ENCODE measurements around the gene TEX55.

Gene TEX55

DNA sequence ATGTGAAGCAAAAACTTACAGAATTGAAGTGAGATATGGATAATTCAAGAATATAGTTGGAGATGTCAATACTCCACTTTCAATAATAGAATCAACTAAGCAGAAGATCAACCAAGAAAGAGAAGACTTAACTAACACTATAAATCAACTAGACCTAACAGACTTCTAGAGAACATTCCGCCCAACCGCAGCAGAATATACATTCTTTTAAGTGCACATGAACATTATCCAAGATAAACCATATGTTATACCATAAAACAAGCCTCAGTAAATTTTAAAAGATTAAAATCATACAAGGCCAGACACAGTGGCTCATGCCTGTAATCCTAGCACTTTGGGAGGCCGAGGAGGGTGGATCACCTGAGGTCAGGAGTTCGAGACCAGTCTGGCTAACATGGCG, 5.5 kb upstream of the TEX55 start:
- no peak overlapping the region for H3K9ac ChIP-seq (ENCODE audit: low read depth, low read length)
- H3K27me3 ChIP-seq (ENCODE audit: insufficient read depth, low read length, poor library complexity), result no peaks in the 10 kb centered on the region
- TF ChIP-seq CTCF (IDR thresholded peaks at IDR 0.05; ENCODE audit: borderline replicate concordance, extremely low read depth, low read length, poor library complexity, severe bottlenecking) (no peak), EZH2 (IDR thresholded peaks at IDR 0.05; ENCODE audit: borderline replicate concordance, low read depth, low read length, severe bottlenecking) (no peak)
- H3K27ac ChIP-seq (ENCODE audit: low read length), result no peak overlapping the region
- no peaks in the 10 kb centered on the region for H4K20me1 ChIP-seq (ENCODE audit: insufficient read depth, low read length)
- ATAC-seq (ENCODE audit: insufficient read depth, low read depth) (no peak), DNase-seq (no peak)
- no peak overlapping the region for H3K4me3 ChIP-seq (ENCODE audit: low read depth in 1 of 2, low read length in 2 of 2)
- H3K79me2 ChIP-seq (ENCODE audit: insufficient read depth, low read length), result no peaks in the 10 kb centered on the region
- H3K4me2 ChIP-seq (ENCODE audit: insufficient read depth, low read length), result no peak overlapping the region
- no peaks in the 10 kb centered on the region for H3K4me1 ChIP-seq (ENCODE audit: insufficient read depth, low read length)
- H3K9me3 ChIP-seq (ENCODE audit: insufficient read depth, low read length, severe bottlenecking), result no peaks in the 10 kb centered on the region
- no peaks in the 10 kb centered on the region for H3K36me3 ChIP-seq (ENCODE audit: insufficient read depth, low read length)
- H2AFZ ChIP-seq (ENCODE audit: low read depth, low read length), result no peak overlapping the region

GRCh38 chr3:119145128-119145499, 851 bp upstream of the TEX55 start:
- no peak overlapping the region for H3K4me3 ChIP-seq (ENCODE audit: low read depth in 1 of 2, low read length in 2 of 2)
- no peaks in the 10 kb centered on the region for H3K36me3 ChIP-seq (ENCODE audit: insufficient read depth, low read length)
- no peaks in the 10 kb centered on the region for H3K9me3 ChIP-seq (ENCODE audit: insufficient read depth, low read length, severe bottlenecking)
- no peak overlapping the region for H3K4me2 ChIP-seq (ENCODE audit: insufficient read depth, low read length)
- no peaks in the 10 kb centered on the region for H3K27me3 ChIP-seq (ENCODE audit: insufficient read depth, low read length, poor library complexity)
- no peak overlapping the region for H2AFZ ChIP-seq (ENCODE audit: low read depth, low read length)
- DNase-seq (no peak), ATAC-seq (ENCODE audit: insufficient read depth, low read depth) (no peak)
- TF ChIP-seq EZH2 (IDR thresholded peaks at IDR 0.05; ENCODE audit: borderline replicate concordance, low read depth, low read length, severe bottlenecking) (no peak), CTCF (IDR thresholded peaks at IDR 0.05; ENCODE audit: borderline replicate concordance, extremely low read depth, low read length, poor library complexity, severe bottlenecking) (no peak)
- H3K27ac ChIP-seq (ENCODE audit: low read length), result no peak overlapping the region
- H3K4me1 ChIP-seq (ENCODE audit: insufficient read depth, low read length), result no peaks in the 10 kb centered on the region
- H3K9ac ChIP-seq (ENCODE audit: low read depth, low read length), result no peak overlapping the region
- no peaks in the 10 kb centered on the region for H4K20me1 ChIP-seq (ENCODE audit: insufficient read depth, low read length)
- no peaks in the 10 kb centered on the region for H3K79me2 ChIP-seq (ENCODE audit: insufficient read depth, low read length)

DNA sequence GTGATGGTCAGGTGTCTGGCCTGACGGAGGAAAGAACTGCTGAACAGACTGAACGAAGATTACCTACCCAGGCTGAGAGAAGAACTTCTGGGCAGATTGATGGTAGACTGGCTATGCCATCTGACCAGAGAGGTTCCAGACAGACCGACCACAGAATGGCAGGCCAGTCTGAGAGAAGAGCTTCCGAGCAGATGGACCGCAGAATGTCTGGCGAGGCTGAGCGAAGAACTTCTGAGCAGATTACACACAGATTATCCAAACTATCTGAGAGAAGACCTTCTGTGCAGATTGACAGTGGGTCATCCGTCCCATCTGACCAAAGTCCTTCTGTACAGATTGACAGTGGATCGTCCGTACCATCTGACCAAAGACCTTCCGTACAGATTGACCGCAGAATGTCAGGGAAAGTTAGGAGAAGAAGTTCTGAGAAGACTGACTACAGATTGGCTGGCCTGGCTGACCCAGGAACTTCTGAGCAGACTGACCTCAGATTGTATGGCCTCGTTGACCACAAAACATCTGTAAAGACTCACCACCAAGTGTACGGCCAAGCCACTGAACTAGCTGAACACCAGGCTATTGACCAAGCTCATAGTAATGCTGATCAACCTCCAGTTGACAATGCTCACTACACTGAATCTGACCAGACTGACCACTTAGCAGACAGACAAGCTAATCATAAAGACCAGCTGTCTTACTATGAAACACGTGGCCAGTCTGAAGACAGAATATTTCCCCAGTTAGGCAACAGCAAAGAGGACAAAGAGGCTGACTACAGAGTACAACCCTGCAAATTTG, 812 bp downstream of the TEX55 start:
- Histone ChIP-seq H3K27me3 (ENCODE audit: insufficient read depth, low read length, poor library complexity) (no peaks in the 10 kb centered on the region), H4K20me1 (ENCODE audit: insufficient read depth, low read length) (no peaks in the 10 kb centered on the region), H3K4me1 (ENCODE audit: insufficient read depth, low read length) (no peaks in the 10 kb centered on the region), H3K9me3 (ENCODE audit: insufficient read depth, low read length, severe bottlenecking) (no peaks in the 10 kb centered on the region), H2AFZ (ENCODE audit: low read depth, low read length) (no peak overlapping the region), H3K36me3 (ENCODE audit: insufficient read depth, low read length) (no peaks in the 10 kb centered on the region), H3K4me3 (ENCODE audit: low read depth in 1 of 2, low read length in 2 of 2) (no peak overlapping the region), H3K4me2 (ENCODE audit: insufficient read depth, low read length) (no peak overlapping the region), H3K27ac (ENCODE audit: low read length) (no peak overlapping the region), H3K79me2 (ENCODE audit: insufficient read depth, low read length) (no peaks in the 10 kb centered on the region), H3K9ac (ENCODE audit: low read depth, low read length) (no peak overlapping the region)
- DNase-seq (no peak), ATAC-seq (ENCODE audit: insufficient read depth, low read depth) (no peak)
- TF ChIP-seq CTCF (IDR thresholded peaks at IDR 0.05; ENCODE audit: borderline replicate concordance, extremely low read depth, low read length, poor library complexity, severe bottlenecking), result no peak
- no peak for TF ChIP-seq EZH2 (IDR thresholded peaks at IDR 0.05; ENCODE audit: borderline replicate concordance, low read depth, low read length, severe bottlenecking)
